Adrenal gland (tissue), 5 donors: ENCODE data around the gene SNAI3.

ENCODE experiments used
- POLR2A ChIP-seq, 2 donors: fragments of 450-650 bp; IDR thresholded peaks; one replicate each; pipeline ENCODE4 v1.6.1; 2017; ENCODE audit warnings: antibody characterized with exemption in 2 of 2, mild to moderate bottlenecking in 2 of 2, moderate library complexity in 1 of 2
- TF ChIP-seq, protein P1 (sequence below), 6 experiments: fragments of 450-650 bp in 4 of 6; fragments of 200-600 bp in 2 of 6; sonication (generic) in 1 of 6; IDR thresholded peaks; 1 replicate in 5 of 6; 2 replicates in 1 of 6; pipeline versions ENCODE4 v1.5.1 to v1.8.0; 2016 to 2021; ENCODE audit warnings: antibody characterized with exemption in 6 of 6, mild to moderate bottlenecking in 2 of 6, moderate library complexity in 1 of 6
- donor health status: DM: no; HTN: no; CAD: no.

DNA sequence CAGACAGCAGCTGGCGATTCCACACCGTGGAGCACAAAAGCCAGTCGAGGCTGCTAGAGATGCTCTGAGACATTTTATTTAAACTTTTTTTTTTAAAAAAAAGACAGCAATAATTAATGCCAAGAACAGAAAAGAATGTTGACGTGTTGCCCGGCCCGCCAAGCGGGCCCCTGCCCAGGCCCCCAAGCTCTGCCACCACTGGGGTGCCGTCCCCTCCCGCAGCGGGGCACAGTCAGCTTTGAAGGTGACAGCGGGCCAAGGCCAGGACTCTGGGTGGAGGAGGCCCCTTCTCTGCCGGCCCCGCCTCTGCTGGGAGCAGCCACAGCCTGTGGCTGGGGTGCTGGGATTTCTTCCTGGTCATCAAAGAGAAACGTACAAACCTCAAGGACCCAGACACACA, 10.1 kb upstream of the SNAI3 start:
- TF ChIP-seq, protein P1, sequence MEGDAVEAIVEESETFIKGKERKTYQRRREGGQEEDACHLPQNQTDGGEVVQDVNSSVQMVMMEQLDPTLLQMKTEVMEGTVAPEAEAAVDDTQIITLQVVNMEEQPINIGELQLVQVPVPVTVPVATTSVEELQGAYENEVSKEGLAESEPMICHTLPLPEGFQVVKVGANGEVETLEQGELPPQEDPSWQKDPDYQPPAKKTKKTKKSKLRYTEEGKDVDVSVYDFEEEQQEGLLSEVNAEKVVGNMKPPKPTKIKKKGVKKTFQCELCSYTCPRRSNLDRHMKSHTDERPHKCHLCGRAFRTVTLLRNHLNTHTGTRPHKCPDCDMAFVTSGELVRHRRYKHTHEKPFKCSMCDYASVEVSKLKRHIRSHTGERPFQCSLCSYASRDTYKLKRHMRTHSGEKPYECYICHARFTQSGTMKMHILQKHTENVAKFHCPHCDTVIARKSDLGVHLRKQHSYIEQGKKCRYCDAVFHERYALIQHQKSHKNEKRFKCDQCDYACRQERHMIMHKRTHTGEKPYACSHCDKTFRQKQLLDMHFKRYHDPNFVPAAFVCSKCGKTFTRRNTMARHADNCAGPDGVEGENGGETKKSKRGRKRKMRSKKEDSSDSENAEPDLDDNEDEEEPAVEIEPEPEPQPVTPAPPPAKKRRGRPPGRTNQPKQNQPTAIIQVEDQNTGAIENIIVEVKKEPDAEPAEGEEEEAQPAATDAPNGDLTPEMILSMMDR (IDR thresholded peaks at IDR 0.05), result no peak
- TF ChIP-seq POLR2A (IDR thresholded peaks at IDR 0.05), result no peak
